ENCODE data around the gene IGF2BP2.

Gene IGF2BP2

DNA sequence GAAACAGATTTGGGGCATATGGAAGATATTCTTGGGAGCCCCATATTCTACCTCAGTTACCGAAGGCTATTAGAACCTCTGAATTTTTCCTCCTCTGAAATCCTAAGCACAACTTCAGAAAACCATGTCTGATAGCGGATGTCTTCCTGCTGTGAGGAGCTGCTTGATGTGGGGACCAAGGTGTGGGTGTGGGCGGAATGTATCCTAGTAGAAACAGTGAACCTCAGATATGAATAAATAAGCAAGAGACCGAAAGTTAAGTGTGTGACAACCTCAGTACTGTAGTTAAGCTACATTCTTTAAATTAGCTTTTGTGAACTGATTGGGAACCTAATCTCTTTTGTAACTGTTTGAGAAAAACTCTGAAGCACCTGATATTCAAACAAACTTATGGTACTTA is 191.8 kb downstream of the IGF2BP2 start:
- no peak for DNase-seq

- no peak for DNase-seq
These were observed 193.2 kb downstream of the IGF2BP2 start for GRCh38 chr3:185631508-185632206.

DNA sequence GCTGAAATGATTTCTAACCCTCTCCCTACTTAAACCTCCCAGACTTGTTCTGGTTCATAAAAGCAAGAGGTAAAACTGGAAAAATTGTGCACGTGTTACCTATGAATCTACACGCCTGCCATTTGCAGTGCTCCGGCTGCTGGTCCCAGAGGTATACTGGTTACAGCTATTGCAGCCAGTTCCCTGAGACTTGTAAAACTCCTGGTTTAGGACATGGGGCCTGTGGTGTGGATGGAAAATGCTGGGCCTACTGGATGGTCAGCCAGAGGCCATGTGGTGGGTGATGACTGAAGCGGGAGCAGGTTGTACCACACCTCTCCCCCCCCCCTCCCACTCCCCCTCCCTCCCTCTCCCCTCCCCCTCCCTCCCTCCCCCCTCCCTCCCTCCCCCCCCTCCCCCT is 193.7 kb downstream of the IGF2BP2 start:
- DNase-seq = no peak

DNA sequence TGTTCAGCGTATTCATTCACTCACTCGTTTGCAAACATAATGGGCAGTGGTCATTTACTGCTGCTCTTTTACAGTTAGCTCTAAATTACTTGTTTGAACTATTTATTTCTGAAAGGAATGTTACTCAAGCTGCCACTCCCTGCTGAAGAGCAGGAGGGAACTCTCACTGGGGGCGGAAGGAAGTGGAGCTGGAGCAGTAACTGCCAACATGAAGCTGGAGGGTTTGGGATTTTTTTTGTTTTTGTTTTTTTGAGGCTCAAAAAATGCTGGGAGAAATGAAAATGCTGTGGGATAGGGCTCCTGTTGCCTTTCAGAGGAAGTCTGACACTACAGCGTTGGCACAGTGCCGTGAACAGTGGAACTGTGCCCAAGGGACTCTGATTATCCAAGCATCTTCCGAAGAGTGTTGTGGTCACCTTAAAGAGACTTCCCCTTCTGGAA is 194.6 kb downstream of the IGF2BP2 start:
- DNase-seq = no peak

DNA sequence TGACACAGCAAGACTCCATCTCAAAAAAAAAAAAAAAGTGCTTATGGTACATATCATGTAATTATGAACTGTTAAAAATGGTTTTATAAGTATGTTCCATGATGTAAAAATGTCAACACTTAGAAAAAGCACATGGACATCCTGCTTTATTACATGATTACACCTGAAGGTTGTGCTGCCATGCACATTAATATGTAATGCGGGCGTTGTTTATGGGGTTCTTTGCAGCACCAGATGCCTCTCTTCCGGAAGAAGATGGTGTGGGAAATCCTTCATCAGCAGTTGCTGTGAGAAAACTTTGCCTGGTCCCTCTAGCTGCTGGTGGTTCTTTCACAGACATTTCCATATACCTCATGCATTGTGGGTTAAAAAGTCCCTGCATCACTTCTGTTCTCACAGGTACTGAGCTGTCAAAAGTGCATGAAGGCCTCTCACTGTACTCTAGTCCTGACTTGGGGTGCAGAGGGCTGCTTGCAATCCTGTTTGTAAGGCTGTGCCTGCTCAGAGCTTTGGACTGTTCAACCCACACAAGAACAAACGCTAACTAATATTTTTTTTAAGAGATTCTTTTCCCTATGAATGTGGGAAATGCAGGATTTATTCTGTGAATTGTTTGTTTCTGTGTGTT is 195.2 kb downstream of the IGF2BP2 start:
- DNase-seq = no peak

- no peak for DNase-seq
These were observed 199.1 kb downstream of the IGF2BP2 start for GRCh38 chr3:185625784-185626183.

DNA sequence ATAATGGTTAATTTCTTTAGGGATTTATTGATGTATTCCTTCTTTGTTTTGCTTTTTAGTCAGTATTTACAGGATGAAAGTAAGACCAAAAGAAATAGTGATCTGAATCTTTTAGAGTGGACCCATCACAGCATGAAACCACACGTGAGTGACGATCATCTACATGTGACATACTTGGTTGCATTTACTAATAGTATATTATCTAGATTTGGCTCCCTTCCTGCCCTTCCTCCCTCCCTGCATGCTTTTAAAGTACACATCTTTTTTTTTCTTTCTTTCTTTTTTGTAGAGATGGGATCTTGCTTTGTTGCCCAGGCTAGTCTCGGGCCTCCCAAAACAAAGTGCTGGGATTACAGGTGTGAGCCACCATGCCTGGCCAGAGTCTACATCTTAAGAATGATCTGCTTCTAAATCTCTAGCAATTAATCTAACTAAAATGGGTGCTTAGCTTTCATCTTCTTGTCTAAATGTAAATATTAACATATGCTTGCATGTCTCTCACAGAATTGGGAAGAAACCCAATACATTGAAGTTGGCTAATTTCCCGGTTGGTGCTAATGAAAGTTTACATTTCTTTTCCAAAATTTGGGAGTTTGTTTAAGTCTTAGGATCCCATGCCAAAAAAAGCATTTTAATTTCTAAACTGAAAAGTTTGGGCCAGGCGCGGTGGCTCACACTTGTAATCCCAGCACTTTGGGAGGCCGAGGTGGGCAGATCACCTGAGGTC is 200.7 kb downstream of the IGF2BP2 start:
- DNase-seq = no peak

GRCh38 chr3:185613016-185613415 is 211.8 kb downstream of the IGF2BP2 start:
- DNase-seq = no peak

DNA sequence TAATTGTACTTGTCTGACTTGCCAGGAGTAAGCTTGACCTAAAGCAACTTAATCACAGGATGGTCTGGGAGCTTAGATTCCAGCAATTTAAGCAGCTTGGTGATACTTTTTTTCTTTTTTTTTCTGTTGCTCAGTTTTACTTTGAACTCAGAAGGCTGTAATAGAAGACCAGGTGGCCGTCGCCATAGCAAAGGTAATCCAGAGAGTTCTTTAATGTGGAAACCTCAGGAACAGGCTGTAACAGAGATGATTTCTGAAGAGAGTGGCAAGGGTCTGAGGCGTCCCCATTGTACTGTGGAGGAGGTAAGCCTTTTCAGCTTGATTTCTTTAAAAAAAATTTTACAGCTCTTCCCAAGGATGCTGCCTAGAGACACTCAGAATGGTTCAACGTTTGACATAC is 218.6 kb downstream of the IGF2BP2 start:
- no peak for DNase-seq

DNA sequence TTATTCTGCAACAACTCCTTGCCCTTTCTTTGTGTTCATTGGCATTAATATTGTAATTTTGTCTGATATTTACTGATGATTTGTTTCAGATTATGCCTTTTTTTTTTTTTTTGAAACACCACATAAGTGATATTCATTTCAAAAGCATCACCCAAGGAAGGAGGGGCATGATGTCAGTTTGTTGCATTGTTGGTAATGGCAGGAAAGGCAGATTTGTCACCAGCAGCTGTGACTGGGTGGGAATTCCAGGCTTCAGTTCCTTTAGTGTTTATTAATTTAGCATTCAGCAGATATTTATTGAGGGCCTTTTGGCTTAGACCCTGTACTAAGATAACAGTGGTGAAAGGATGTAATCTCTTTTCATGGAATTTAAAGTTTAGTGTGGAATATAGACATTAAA is 219.3 kb downstream of the IGF2BP2 start:
- DNase-seq = no peak

GRCh38 chr3:185595526-185595925 is 229.3 kb downstream of the IGF2BP2 start:
- no peak for DNase-seq

DNA sequence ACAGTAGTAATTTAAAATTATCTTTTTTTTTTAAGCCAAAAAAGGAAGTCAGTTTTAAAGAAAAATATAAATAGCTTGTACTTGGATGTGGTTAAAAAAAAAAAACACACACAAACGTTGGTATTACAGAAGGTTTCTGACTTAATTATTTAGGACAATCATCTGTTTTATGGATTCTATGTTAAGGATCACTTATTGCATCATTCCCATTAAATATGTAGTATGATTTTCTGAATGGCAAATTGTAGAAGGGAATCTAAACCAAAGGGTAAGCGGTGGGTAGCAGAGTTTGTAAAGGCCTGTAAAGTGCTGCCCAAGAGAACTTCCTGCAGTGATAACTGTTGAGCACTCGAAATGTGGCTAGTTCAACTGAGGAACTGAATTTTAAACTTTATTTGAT is 230.8 kb downstream of the IGF2BP2 start:
- DNase-seq = no peak

Measured in islet precursor cell (in vitro differentiated cells).